ENCODE measurements around the gene KRTAP9-6. TPM values are rescaled to one million over a fixed set of nuclear protein-coding genes. Genes with fewer than 3 reads are reported as not detected.

The KRTAP9-6 gene
- total and polyA plus RNA-seq, 4 donors = not detected

DNA sequence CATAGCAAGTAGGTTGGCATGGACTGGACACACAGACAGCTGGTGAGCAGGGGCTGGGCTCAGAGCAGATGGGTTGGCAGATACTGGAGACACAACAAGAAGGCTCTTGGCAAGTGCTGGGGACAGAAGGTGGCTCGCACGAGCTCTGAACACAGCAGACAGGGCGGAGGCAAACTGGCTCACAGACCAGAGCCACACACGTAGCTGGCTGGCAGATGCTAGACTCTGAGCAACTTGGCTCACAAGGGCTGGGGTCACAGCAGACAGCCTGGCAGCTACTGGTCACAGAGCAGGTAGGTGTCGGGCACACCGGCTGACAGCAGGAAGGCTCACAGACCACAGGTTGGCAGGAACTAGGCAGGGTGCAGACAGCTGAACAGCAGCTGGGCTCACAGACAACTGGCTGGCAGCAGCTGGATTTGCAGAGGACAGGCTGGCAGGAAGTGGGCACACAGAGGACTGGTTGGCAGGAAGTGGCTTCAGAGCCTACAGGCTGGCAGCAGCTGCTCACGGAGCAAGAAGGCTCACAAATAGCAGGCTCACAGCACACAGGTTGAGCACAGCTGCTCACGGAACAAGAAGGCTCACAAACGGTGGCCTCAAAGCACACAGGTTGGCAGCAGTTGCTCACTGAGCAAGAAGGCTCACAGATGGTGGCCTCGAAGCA lies 43.2 kb downstream of the KRTAP9-6 start:
- TF ChIP-seq, protein P1, sequence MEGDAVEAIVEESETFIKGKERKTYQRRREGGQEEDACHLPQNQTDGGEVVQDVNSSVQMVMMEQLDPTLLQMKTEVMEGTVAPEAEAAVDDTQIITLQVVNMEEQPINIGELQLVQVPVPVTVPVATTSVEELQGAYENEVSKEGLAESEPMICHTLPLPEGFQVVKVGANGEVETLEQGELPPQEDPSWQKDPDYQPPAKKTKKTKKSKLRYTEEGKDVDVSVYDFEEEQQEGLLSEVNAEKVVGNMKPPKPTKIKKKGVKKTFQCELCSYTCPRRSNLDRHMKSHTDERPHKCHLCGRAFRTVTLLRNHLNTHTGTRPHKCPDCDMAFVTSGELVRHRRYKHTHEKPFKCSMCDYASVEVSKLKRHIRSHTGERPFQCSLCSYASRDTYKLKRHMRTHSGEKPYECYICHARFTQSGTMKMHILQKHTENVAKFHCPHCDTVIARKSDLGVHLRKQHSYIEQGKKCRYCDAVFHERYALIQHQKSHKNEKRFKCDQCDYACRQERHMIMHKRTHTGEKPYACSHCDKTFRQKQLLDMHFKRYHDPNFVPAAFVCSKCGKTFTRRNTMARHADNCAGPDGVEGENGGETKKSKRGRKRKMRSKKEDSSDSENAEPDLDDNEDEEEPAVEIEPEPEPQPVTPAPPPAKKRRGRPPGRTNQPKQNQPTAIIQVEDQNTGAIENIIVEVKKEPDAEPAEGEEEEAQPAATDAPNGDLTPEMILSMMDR (IDR thresholded peaks at IDR 0.05; ENCODE audit: control extremely low read depth, extremely low read depth) = no peak
- H3K9ac ChIP-seq (ENCODE audit: insufficient read depth in 1 of 2, low read length in 2 of 2) = no peak overlapping the region
- no peak overlapping the region for H3K4me3 ChIP-seq
- 30 to 45% methylated on average over 10 of the region's 10 CpGs for WGBS, 2 donors
- DNase-seq (no peak), ATAC-seq (ENCODE audit: insufficient read depth, low FRiP score) (peak; percentile 47)
- H3K36me3 ChIP-seq (ENCODE audit: control insufficient read depth in 4 of 4, insufficient read depth in 4 of 4, low read length in 4 of 4) = no peaks in the 10 kb centered on the region
- peaks cover 0 to 6% (median 0%) of the 10 kb centered on the region in 5 donors for H3K4me1 ChIP-seq (ENCODE audit: control insufficient read depth in 5 of 5, insufficient read depth in 5 of 5, low read length in 5 of 5)
- no peaks in the 10 kb centered on the region for H3K9me3 ChIP-seq (ENCODE audit: control insufficient read depth in 4 of 4, insufficient read depth in 3 of 4, low read length in 3 of 4)
- peaks cover 0 to 4% (median 0%) of the 10 kb centered on the region in 3 donors for H3K27me3 ChIP-seq (ENCODE audit: control insufficient read depth in 3 of 3, insufficient read depth in 3 of 3, low read length in 2 of 3)
- H3K27ac ChIP-seq (ENCODE audit: low read depth in 1 of 2, low read length in 1 of 2) = no peak overlapping the region

DNA sequence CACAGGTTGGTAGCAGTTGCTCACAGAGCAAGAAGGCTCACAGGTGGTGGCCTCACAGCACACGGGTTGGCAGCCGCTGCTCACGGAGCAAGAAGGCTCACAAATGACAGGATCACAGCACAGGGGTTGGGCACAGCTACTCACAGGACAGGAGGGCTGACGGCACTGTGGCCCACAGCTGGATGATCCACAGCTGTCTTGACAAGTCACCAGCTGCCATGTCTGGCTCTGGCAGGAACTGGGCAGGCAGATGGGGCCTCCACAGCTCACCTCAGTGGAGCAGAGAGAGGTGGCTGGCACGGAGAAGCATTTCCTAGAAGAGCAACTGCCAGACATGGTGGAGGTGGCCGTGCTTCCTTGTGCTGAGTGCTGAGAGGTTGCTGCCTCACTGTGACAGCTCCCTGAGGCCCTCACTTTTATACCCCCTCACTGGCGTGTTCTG lies 43.8 kb downstream of the KRTAP9-6 start, which contains the start of gene KRTAP16-1:
KRTAP16-1 (minus strand) TSS at position 392 of the 442 bp plus-strand sequence; CDS start at position 336, 56 bp downstream.
- TF ChIP-seq, protein P1 (IDR thresholded peaks at IDR 0.05; ENCODE audit: control extremely low read depth, extremely low read depth) = no peak
- ATAC-seq (ENCODE audit: insufficient read depth, low FRiP score) (no peak), DNase-seq (no peak)
- peaks cover 0 to 4% (median 0%) of the 10 kb centered on the region in 3 donors for H3K27me3 ChIP-seq (ENCODE audit: control insufficient read depth in 3 of 3, insufficient read depth in 3 of 3, low read length in 2 of 3)
- H3K27ac ChIP-seq (ENCODE audit: low read depth in 1 of 2, low read length in 1 of 2) = no peak within 1 kb of the TSS
- 25 to 51% methylated on average over 7 of the region's 7 CpGs for WGBS, 2 donors
- no peak within 1 kb of the TSS for H3K9ac ChIP-seq (ENCODE audit: insufficient read depth in 1 of 2, low read length in 2 of 2)
- no peaks in the 10 kb centered on the region for H3K36me3 ChIP-seq (ENCODE audit: control insufficient read depth in 4 of 4, insufficient read depth in 4 of 4, low read length in 4 of 4)
- peaks cover 0 to under 1% (median 0%) of the 10 kb centered on the region in 4 donors for H3K9me3 ChIP-seq (ENCODE audit: control insufficient read depth in 4 of 4, insufficient read depth in 3 of 4, low read length in 3 of 4)
- H3K4me1 ChIP-seq (ENCODE audit: control insufficient read depth in 5 of 5, insufficient read depth in 5 of 5, low read length in 5 of 5) = peaks cover 0 to 6% (median 0%) of the 10 kb centered on the region in 5 donors
- no peak within 1 kb of the TSS for H3K4me3 ChIP-seq

DNA sequence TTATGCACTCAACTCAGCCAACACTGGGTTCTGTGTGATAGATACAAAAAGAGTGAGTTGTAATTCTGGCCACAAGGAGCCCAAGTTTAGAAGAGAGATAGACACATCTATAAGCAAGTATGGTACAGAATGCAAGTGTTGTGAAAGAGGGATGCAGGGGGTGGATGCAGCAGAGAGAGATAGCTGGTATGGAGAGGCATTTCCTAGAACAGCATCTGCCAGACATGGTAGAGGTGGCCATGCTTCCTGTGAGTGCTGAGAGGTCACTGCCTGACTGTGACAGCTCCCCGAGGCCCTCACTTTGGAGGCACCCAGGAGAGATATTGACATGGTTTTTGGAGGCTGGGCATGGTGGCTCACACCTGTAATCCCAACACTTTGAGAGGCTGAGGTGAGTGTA lies 45.9 kb downstream of the KRTAP9-6 start:
- H3K4me1 ChIP-seq (ENCODE audit: control insufficient read depth in 5 of 5, insufficient read depth in 5 of 5, low read length in 5 of 5) = peaks cover 0 to 6% (median 0%) of the 10 kb centered on the region in 5 donors
- H3K9me3 ChIP-seq (ENCODE audit: control insufficient read depth in 4 of 4, insufficient read depth in 3 of 4, low read length in 3 of 4) = peaks cover 0 to 4% (median 0%) of the 10 kb centered on the region in 4 donors
- H3K27me3 ChIP-seq (ENCODE audit: control insufficient read depth in 3 of 3, insufficient read depth in 3 of 3, low read length in 2 of 3) = peaks cover 0 to 4% (median 3%) of the 10 kb centered on the region in 3 donors
- no peak overlapping the region for H3K9ac ChIP-seq (ENCODE audit: insufficient read depth in 1 of 2, low read length in 2 of 2)
- ATAC-seq (ENCODE audit: insufficient read depth, low FRiP score) (no peak), DNase-seq (no peak)
- 62 to 88% methylated on average over 1 of the region's 1 CpG for WGBS, 2 donors
- no peak overlapping the region for H3K4me3 ChIP-seq
- no peaks in the 10 kb centered on the region for H3K36me3 ChIP-seq (ENCODE audit: control insufficient read depth in 4 of 4, insufficient read depth in 4 of 4, low read length in 4 of 4)
- TF ChIP-seq, protein P1 (IDR thresholded peaks at IDR 0.05; ENCODE audit: control extremely low read depth, extremely low read depth) = no peak
- no peak overlapping the region for H3K27ac ChIP-seq (ENCODE audit: low read depth in 1 of 2, low read length in 1 of 2)
